T1000 (cell line): ENCODE results near the gene ANKRD28.

Source experiments
- DNase-seq: peaks from one replicate; lab custom pipeline; 2025; ENCODE audit warnings: mixed read lengths; lab: John Stamatoyannopoulos, UW

ANKRD28 gene

DNA sequence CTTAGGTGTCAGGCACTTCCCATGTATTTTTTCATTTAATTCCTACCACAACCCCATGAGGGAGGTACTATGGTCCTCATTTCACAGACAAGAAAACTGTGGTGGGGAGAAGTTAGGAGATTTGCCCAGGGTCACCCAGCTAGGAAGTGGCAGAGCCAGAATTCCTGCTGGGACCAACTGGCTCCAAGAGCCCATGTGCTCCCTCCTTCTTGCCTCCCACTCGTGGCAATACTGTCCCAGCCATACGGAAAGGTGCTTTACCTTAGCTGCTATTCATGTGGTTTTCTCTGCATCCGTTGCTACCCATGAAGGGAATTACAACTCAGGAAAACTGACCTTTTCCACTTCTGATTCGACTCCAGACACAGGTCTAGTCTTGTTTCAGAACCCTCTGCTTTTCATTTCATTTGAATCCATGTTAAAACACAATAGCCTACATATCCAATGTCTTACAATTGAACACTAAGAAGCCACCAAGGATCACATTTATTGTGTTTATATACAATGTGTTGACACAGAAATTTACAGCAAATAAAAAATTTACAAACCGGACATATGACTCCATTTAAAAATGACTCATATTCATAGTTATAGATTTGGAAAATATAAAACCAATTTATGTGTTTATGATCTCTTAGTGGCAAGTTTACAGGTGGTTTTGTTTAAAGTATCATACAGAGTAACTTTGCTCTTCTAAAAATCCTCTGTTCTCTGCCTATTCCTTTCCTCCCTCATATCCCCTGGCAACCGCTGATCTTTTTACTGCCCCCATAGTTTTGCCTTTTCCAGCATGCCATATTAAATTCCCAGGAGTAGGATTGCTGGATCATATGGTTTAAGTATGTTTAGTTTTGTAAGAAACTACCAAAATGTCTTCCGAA lies 137.5 kb downstream of the ANKRD28 start:
- DNase-seq = no peak

DNA sequence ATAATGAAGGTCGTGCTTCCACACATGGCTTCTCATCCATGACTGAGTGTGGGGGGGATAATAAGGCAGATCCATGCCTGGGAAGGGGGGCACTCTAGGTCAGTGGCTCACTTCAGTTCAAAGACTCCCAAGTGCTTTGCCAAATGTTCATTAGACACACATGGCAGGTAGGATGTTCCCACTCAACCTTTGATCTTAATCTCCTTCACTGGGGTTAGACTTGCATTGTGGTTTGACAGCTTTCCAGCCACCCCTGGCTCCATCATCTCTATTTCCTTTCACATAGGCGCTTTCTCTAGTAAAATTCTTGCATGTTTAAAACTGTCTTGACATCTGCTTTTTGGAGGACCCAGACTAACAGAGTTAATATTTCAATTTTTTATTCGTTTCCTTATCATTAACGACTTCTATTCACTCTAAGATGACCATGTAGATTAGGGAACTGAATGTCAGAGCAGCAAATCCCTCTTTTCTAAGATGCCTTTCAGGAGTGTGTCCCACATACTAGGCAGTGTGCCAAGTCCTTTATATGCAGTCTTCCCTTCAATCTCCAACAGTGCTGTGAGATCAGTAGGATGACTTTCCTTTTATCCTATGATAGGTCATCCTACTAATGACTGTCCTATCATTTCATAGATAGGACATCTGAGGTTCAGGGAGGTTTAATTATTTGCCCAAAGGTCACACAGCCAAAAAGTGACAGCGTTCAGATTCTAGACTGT lies 138.4 kb downstream of the ANKRD28 start:
- no peak for DNase-seq

GRCh38 chr3:15657016-15657415 lies 140.8 kb downstream of the ANKRD28 start:
- DNase-seq = no peak

DNA sequence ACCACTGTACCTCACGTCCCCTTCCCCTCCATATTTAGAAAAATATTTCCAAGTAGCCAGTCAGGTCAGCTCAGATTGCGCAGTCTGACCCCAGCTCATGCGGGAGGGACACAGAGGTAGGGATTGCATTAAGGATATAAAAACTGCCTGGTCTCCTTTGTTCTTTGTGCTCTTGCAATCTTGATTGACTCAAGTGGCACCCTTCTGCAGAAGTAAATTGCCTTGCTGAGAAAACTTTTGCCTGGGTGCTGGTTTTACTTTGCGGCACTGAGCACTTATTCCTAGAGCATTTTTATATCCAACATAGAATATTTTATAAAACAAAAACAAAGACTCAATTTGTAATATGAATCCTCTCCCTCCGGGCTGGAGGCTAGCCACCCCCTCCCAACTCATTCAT lies 141.4 kb downstream of the ANKRD28 start:
- DNase-seq = no peak

DNA sequence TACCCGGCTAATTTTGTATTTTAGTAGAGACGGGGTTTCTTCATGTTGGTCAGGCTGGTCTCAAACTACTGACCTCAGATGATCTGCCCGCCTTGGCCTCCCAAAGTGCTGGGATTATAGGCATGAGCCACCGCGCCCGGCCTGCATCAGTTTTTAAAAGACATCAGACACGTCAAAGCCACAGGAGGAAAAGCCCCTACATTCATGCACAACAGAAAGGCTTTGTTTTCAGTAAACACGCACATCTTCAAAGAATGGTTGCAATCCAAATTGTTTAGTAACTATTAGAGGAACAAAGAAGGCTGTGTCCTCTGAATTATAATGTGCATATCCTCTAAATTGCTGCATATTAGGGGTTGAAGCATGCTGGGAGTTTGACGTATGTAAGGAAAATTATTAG lies 142.9 kb downstream of the ANKRD28 start:
- no peak for DNase-seq

GRCh38 chr3:15654127-15654526 lies 143.7 kb downstream of the ANKRD28 start:
- no peak for DNase-seq

GRCh38 chr3:15653321-15653720 lies 144.5 kb downstream of the ANKRD28 start:
- no peak for DNase-seq

DNA sequence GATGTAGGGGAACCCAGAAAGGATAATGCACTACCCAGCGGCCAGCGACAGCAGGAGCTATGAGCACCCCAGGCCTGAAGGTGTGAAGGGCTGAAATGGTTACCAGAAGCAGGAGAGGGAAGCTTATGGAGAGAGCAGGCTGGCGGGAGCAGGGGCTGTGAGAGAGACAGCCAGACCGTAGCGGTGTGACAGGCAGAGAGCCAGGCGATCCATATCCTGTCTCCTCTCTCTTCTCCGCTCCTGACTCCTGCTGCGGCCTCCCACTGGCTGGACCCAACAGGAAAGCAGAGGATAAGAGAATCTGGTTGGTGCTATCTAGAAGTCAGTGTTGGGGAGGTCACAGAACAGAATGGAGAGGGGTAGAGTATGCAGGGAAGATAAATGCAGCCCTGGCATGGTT lies 146.4 kb downstream of the ANKRD28 start:
- DNase-seq = no peak

DNA sequence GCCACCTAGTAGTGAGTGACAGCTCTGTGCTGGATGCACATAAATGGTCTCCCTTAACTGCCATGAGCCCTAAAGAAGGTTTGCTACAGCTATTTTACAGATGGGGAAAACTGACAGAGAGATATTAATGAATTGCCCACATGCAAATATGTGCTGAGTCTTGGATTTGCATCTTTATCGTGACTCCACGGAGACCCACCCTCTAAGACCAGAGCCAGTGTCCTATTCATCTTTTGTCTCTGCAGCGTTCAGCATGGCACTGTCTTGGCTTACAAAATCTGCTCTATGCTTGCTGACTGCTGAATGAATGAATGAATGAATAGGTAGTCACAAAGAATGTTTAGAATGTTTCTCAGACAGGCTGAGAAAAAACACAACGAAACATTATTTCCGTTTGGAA lies 147.9 kb downstream of the ANKRD28 start:
- no peak for DNase-seq

- no peak for DNase-seq
Measured at GRCh38 chr3:15649341-15649740, 148.4 kb downstream of the ANKRD28 start.

- no peak for DNase-seq
Measured at GRCh38 chr3:15647611-15648167, 150.1 kb downstream of the ANKRD28 start.

GRCh38 chr3:15646851-15647511 lies 150.8 kb downstream of the ANKRD28 start:
- DNase-seq = peak; percentile 91

GRCh38 chr3:15645740-15646501 lies 151.9 kb downstream of the ANKRD28 start:
- peak; percentile 82 for DNase-seq

DNA sequence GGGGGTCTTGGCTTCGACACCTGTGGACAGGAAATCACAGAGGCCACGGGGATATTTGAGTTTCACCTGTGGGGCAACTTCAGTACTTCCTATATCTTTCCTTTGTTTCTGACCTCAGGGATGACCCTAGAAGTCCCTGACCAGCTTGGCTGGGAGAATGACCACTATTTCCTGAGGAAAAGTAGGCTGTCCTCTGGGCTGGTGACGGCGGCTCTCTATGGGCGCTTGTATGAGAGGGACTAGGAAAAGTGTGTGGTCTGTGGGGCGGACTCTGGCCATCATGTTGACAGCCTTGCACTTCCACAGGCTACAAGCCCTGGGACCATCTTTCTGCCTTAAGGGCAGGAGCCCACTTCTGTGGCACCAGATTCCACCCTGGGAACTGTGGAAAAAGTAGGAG lies 152.5 kb downstream of the ANKRD28 start:
- DNase-seq = no peak

- no peak for DNase-seq
Measured at GRCh38 chr3:15638891-15639262, 158.9 kb downstream of the ANKRD28 start.

- no peak for DNase-seq
Measured at GRCh38 chr3:15638193-15638890, 159.4 kb downstream of the ANKRD28 start.

GRCh38 chr3:15637131-15637951 lies 160.4 kb downstream of the ANKRD28 start:
- no peak for DNase-seq

- DNase-seq = peak; percentile 81
Measured at GRCh38 chr3:15636028-15636709, 161.6 kb downstream of the ANKRD28 start.

DNA sequence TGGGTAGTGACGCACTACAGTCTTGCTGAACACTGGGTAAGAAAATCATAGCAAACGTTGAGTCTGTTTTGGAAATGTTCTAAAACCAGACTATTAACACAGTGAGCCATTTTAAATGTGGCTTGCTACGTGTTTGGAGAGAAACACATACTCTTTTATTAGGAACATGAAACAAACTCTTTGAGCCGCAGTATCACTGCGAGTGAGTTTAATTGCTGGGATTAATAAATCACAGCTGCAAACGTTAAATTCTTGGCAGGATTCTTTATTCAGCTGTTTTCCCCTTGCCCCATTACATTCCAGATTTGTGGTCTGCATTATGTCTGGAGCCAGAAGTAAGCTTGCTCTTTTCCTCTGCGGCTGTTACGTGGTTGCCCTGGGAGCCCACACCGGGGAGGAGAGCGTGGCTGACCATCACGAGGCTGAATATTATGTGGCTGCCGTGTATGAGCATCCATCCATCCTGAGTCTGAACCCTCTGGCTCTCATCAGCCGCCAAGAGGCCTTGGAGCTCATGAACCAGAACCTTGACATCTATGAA lies 162.6 kb downstream of the ANKRD28 start:
- DNase-seq = no peak
